A549 (cell line): ENCODE measurements around the gene PSD2.

Source experiments
- CTCF ChIP-seq: fragments of >200 bp; sonication (Bioruptor Twin); formaldehyde crosslinking; IDR thresholded peaks from 3 replicates; pipeline ENCODE4 v1.5.1; 2016
- EP300 ChIP-seq, 2 experiments: fragments of >200 bp; sonication (Bioruptor Twin); formaldehyde crosslinking; IDR thresholded peaks; 2 replicates in 1 of 2; 3 replicates in 1 of 2; pipeline ENCODE4 v1.6.1; 2016 to 2017
- HDAC2 ChIP-seq: fragments of 200-600 bp; sonication (generic); IDR thresholded peaks from 2 replicates; pipeline ENCODE4 v1.6.1; 2016
- JUNB ChIP-seq: fragments of >200 bp; sonication (Bioruptor Twin); formaldehyde crosslinking; IDR thresholded peaks from 2 replicates; pipeline ENCODE4 v1.6.1; 2016
- MAFK ChIP-seq: fragments of 450-650 bp; IDR thresholded peaks from 2 replicates; pipeline ENCODE4 v1.6.1; 2014; ENCODE audit not compliant: partially characterized antibody
- MAX ChIP-seq: IDR thresholded peaks from 2 replicates; pipeline ENCODE4 v1.6.1; 2012
- NFE2L2 ChIP-seq: fragments of 150-350 bp; conservative IDR thresholded peaks from 2 replicates; pipeline ENCODE4 v1.6.1; 2014; ENCODE audit warnings: low read length
- PBX3 ChIP-seq: IDR thresholded peaks from 2 replicates; pipeline ENCODE4 v1.6.1; 2012
- POLR2A ChIP-seq: IDR thresholded peaks from 2 replicates; pipeline ENCODE4 v1.6.1; 2012; ENCODE audit warnings: mild to moderate bottlenecking, low read length
- RAD21 ChIP-seq, 2 experiments: fragments of >200 bp in 1 of 2; sonication (Bioruptor Twin) in 1 of 2; formaldehyde crosslinking in 1 of 2; IDR thresholded peaks in 1 of 2; conservative IDR thresholded peaks in 1 of 2; 2 replicates in 1 of 2; 3 replicates in 1 of 2; pipeline ENCODE4 v1.6.1; 2012 to 2018; ENCODE audit warnings: inconsistent platforms in 1 of 2
- USF2 ChIP-seq: fragments of 450-650 bp; IDR thresholded peaks from 2 replicates; pipeline ENCODE4 v1.6.1; 2014; ENCODE audit warnings: antibody characterized with exemption

- TF ChIP-seq CTCF (no peak), POLR2A (no peak), MAFK (no peak), EP300 (IDR thresholded peaks at IDR 0.05) (no peak), HDAC2 (no peak), NFE2L2 (no peak), USF2 (no peak), RAD21 (conservative IDR thresholded peaks at IDR 0.05 in 1 of 2, IDR thresholded peaks at IDR 0.05 in 1 of 2) (no peak), JUNB (no peak), PBX3 (no peak), MAX (no peak)
Measured at GRCh38 chr5:139761501-139761900, 34.1 kb upstream of the PSD2 start.
